ENCODE results near the gene PIP5KL1. TPM values are rescaled to one million over a fixed set of nuclear protein-coding genes. Genes with fewer than 3 reads are reported as not detected.

PIP5KL1 gene
- total RNA-seq, 2 experiments from 2014 or later: 0.94 to 2.9 TPM

DNA sequence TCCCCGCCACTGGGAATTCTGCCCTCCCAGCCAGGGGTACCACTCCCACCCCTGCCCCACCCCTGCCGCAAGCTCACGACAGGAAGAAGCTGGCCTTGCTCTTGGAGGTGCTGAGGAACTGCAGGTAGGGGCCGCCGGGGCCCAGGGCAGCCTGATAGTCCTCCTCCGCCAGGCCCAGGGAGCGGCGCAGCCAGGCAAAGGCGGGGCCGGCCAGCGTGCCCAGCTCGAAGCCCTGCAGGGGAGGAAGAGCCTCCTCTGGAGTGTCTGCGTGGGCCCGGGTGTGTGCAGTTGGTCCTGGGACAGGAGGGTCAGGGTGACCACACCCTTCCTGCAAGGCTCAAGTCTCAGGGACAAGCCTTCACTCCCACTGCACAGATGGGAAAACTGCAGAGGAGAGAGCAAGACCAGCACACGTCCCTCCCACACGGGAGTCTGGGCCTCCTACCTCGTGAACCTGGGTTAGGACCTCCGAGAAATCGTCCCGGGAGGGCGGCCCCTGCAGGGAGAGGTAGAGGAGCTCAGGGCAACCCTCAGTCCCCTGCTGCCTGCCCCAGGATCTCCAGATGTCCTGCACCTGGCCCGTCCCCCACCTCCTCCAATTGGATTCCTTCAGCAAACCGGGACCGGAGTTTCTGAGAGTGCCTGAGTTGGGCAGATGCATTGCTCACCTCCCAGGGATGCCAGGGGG, 2.4 kb downstream of the PIP5KL1 start:
- Mint-ChIP-seq H3K9me3 (no peaks in the 10 kb centered on the region), H3K36me3 (peaks cover under 1% of the 10 kb centered on the region), H3K27ac (no peak overlapping the region), H3K4me1 (ENCODE audit: low read depth) (peaks cover 20% of the 10 kb centered on the region), H3K27me3 (peaks cover 3% of the 10 kb centered on the region), H3K4me3 (peak overlapping the region; percentile 10)
- ChIA-PET CTCF (interaction anchor here (0.5 to 2.7 kb wide), 3 partner anchors 58 to 157 kb away, joined by 3 to 14 read pairs (median 4); no protein-coding TSS in a partner anchor), POLR2A (interaction anchor here (0.5 to 1.0 kb wide), 2 partner anchors 9 to 150 kb away, joined by 3 to 5 read pairs; partner anchors contain the start of gene DPM2)
- no peak for DNase-seq
- intact Hi-C loops (cut with micrococcal nuclease): loop anchor here (1.0 to 10.0 kb wide), 3 partner anchors 11 to 423 kb away; partner anchors contain the start of gene ST6GALNAC4

DNA sequence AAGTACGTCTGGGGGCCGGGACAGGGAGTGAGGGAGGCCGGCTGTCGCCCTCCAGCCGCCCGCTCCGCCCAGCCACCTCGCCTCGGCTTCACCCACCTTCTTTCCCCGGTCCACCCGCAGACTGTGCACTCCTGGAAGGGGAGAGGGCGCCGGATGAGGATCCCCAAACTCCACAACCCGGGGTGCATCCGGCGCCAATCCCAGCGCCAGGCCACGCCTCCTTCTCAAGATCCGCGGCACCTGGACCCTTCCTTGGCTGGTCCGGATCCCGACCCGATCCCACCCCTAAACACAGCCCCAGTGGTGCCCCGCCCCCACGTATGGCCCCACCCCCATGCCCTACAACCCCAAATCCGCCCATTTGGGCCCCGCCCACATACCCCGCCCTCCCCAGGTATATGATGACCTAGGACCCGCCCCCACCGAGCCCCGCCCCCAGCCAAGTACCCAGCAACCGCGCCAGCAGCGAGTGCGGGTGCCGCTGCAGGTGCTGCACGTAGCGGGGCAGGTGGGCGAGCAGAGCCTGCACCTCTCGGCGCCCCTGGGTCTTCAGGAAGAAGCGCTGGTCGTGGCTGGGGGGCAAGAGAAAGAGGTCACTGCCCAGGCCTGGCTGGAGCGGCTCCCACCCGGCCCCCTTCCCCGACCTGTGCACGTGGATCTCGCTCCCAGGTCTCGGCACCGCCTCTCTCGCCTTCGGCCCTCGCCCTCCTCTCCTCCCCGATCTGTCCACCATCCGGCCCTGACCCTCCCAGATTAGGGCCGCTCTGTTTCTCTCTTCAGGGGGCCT, 3.2 kb downstream of the PIP5KL1 start:
- Mint-ChIP-seq H3K27me3 (peaks cover 3% of the 10 kb centered on the region), H3K9me3 (no peaks in the 10 kb centered on the region), H3K27ac (no peak overlapping the region), H3K4me1 (ENCODE audit: low read depth) (peaks cover 17% of the 10 kb centered on the region), H3K4me3 (peak overlapping the region; percentile 70), H3K36me3 (no peaks in the 10 kb centered on the region)
- DNase-seq: peak; percentile 86
- intact Hi-C loops (cut with micrococcal nuclease): loop anchor here (1.0 to 10.0 kb wide), 3 partner anchors 10 to 423 kb away; partner anchors contain the start of gene ST6GALNAC4
- ChIA-PET POLR2A (interaction anchor here (0.5 kb wide), 1 partner anchor 149 kb away, joined by 5 read pairs; no protein-coding TSS in a partner anchor), CTCF (interaction anchor here (0.5 kb wide), 1 partner anchor 156 kb away, joined by 3 read pairs; no protein-coding TSS in a partner anchor)

DNA sequence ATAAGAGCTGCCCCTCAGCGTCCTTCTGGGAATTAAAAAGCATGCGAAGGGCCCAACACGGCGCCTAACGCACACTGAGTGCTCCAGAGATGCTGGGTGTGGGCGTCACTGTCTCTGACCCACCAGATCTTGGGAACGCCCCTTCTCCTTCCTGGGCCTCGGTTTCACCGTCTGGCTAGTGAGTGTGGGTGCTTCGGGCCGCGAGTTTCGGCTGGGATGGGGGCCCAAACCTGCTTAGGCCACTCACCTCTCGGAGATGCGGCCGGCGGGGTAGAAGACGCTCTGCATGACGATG, 3.7 kb downstream of the PIP5KL1 start:
- Mint-ChIP-seq H3K27ac (no peak overlapping the region), H3K36me3 (no peaks in the 10 kb centered on the region), H3K4me3 (peak overlapping the region; percentile 70), H3K9me3 (no peaks in the 10 kb centered on the region), H3K4me1 (ENCODE audit: low read depth) (peaks cover 20% of the 10 kb centered on the region), H3K27me3 (peaks cover 6% of the 10 kb centered on the region)
- DNase-seq: no peak
- CTCF ChIA-PET: no interaction called here
- intact Hi-C loops (cut with micrococcal nuclease): loop anchor here (1.0 to 10.0 kb wide), 3 partner anchors 10 to 422 kb away; partner anchors contain the start of gene ST6GALNAC4
- POLR2A ChIA-PET: no interaction called here

DNA sequence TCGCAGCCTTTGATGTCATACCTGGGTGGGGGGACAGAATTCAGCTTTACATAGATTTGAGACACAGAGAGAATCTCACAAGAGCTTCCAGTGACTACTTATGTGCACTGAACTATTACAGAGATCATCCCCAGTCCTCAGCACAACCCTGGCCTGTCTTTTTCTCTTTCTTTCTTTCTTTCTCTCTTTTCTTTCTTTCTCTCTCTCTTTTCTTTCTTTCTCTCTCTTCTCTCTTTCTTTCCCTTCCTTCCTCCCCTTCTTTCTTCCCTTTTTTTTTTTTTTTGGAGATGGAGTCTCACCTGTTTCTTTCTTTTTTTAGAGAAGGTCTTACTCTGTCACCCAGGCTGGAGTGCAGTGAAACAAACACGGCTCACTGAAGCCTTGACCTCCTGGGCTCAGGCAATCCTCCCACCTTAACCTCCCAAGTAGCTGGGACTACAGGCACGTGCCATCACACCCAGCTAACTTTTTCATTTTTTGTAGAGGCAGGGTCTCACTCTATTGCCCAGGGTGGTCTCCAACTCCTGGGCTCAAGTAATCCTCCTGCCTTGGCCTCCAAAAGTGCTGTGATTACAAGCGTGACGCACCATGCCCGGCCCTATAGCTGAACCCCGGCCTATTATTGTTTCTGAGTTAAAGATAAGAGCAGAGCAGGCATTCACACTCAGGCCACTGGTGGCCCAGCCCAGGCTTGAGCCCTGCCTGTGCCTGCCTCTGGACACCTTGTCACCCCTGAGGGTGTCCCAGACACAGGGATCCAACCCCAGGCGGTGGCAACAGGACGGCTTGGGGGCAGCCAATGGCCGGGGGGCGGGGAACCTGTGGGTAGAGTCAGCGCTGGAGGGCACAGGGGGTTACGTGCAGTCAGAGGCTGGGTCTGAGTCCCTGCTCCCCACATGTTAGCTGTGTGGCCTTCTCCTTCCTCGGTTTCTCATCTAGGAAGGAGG, 4.3 kb downstream of the PIP5KL1 start:
- no peak overlapping the region for H3K27ac Mint-ChIP-seq
- peaks cover 6% of the 10 kb centered on the region for H3K27me3 Mint-ChIP-seq
- peaks cover 18% of the 10 kb centered on the region for H3K4me1 Mint-ChIP-seq (ENCODE audit: low read depth)
- ChIA-PET CTCF (interaction anchor here (0.6 to 5.4 kb wide), 3 partner anchors 29 to 192 kb away, joined by 4 to 24 read pairs (median 11); partner anchors contain the start of gene TOR2A), POLR2A (no interaction called here)
- H3K9me3 Mint-ChIP-seq: no peaks in the 10 kb centered on the region
- no peaks in the 10 kb centered on the region for H3K36me3 Mint-ChIP-seq
- DNase-seq: no peak
- intact Hi-C loops (cut with micrococcal nuclease): loop anchor here (10.0 kb wide), 2 partner anchors 351 to 421 kb away; no protein-coding TSS in a partner anchor
- H3K4me3 Mint-ChIP-seq: no peak overlapping the region

DNA sequence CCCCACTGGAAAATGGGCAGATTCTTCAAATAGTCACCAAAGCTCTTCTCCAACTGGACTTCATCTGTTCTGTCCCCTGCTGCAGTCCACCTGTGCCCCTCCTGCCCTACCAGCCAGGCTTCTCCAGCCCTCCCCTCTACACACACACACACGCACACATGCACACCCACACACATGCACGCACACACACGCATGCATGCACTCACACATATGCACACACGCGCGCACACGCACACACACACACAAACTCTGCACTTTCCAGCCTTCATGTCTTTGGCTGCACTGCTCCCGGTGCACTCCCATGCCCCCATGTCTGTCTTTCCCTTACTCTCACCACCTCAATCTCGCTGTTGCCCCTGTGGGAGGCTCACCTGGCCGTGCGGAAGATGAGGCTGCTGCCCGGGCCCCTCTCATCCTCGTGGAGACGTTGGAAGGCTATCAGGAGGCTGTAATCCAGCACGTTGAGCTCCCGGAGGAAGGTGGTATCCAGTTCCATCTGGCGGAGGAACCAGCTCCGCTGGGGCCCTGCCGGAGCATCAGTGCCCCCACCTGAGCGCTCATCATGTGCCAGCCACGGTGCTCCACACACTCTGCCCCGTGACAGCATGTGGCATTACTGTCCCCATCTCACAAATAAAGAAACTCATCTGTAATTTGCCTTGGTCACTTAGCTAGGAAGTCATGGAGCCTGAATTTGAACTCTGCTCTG, 5.7 kb downstream of the PIP5KL1 start:
- H3K4me1 Mint-ChIP-seq (ENCODE audit: low read depth): peaks cover 10% of the 10 kb centered on the region
- H3K27ac Mint-ChIP-seq: no peak overlapping the region
- intact Hi-C loops (cut with micrococcal nuclease): loop anchor here (10.0 kb wide), 2 partner anchors 350 to 420 kb away; no protein-coding TSS in a partner anchor
- H3K36me3 Mint-ChIP-seq: no peaks in the 10 kb centered on the region
- H3K4me3 Mint-ChIP-seq: no peak overlapping the region
- ChIA-PET CTCF (interaction anchor here (1.1 to 5.4 kb wide), 2 partner anchors 110 to 161 kb away, joined by 4 to 24 read pairs; no protein-coding TSS in a partner anchor), POLR2A (interaction anchor here (0.6 kb wide), 1 partner anchor 312 kb away, joined by 3 read pairs; no protein-coding TSS in a partner anchor)
- peaks cover 6% of the 10 kb centered on the region for H3K27me3 Mint-ChIP-seq
- DNase-seq: no peak
- H3K9me3 Mint-ChIP-seq: no peaks in the 10 kb centered on the region

DNA sequence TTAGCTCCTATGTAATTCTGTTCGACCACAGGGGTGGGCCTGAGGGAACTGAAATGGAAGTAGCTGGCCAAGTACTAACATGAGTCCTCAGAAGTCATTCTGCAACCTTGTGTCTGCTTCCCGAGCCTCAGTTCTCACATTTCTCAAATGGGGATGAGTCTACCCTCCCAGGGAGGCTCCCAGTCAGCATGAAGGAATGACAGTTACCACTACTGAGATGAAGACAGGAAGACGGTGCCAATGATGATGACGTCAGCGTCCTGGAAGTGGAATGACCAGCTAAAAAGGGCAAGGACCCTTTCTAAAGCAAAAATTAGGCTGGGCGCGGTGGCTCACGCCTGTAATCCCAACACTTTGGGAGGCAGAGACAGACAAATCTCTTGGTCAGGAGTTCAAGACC, 6.8 kb downstream of the PIP5KL1 start:
- no peaks in the 10 kb centered on the region for H3K36me3 Mint-ChIP-seq
- no peaks in the 10 kb centered on the region for H3K9me3 Mint-ChIP-seq

DNA sequence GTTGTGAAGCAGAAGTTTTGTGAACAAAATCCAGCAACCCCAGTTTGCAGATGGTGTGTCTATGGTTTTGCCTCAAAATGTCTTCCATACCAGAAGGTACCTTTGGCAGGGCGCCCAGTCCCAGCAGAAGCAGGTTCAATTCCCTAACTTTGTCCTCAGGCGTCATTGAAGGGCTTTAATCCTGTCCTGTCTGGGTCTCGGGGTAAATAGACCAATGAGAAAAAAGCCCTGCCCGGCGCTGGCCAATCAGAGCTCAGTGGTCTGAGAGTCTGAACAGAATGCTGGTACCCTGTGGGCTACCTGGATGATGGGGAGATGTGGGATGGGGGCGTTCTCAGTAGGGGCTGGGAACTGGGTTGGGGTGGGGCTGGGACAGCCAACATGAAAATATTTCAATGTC, 7.5 kb downstream of the PIP5KL1 start:
- Mint-ChIP-seq H3K9me3 (no peaks in the 10 kb centered on the region), H3K27ac (no peak overlapping the region), H3K4me3 (no peak overlapping the region), H3K27me3 (peaks cover 5% of the 10 kb centered on the region), H3K4me1 (ENCODE audit: low read depth) (peaks cover 25% of the 10 kb centered on the region), H3K36me3 (no peaks in the 10 kb centered on the region)
- ChIA-PET CTCF (interaction anchor here (0.7 to 5.4 kb wide), 10 partner anchors 9 to 189 kb away, joined by 3 to 57 read pairs (median 8); partner anchors contain the start of gene TOR2A), POLR2A (interaction anchor here (0.8 kb wide), 1 partner anchor 137 kb away, joined by 3 read pairs; the partner anchor contains the start of gene CDK9)
- intact Hi-C loops (cut with micrococcal nuclease): loop anchor here (10.0 kb wide), 2 partner anchors 348 to 418 kb away; no protein-coding TSS in a partner anchor
- no peak for DNase-seq

More for the DNA sequence above, 6.8 kb downstream of the PIP5KL1 start:
- H3K4me3 Mint-ChIP-seq: no peak overlapping the region
- intact Hi-C loops (cut with micrococcal nuclease): loop anchor here (10.0 kb wide), 2 partner anchors 349 to 419 kb away; no protein-coding TSS in a partner anchor
- H3K4me1 Mint-ChIP-seq (ENCODE audit: low read depth): peaks cover 18% of the 10 kb centered on the region
- DNase-seq: no peak
- ChIA-PET CTCF (interaction anchor here (0.7 to 5.4 kb wide), 3 partner anchors 23 to 111 kb away, joined by 3 to 24 read pairs (median 4); no protein-coding TSS in a partner anchor), POLR2A (interaction anchor here (0.8 kb wide), 1 partner anchor 138 kb away, joined by 3 read pairs; the partner anchor contains the start of gene CDK9)
- peaks cover 6% of the 10 kb centered on the region for H3K27me3 Mint-ChIP-seq
- no peak overlapping the region for H3K27ac Mint-ChIP-seq

DNA sequence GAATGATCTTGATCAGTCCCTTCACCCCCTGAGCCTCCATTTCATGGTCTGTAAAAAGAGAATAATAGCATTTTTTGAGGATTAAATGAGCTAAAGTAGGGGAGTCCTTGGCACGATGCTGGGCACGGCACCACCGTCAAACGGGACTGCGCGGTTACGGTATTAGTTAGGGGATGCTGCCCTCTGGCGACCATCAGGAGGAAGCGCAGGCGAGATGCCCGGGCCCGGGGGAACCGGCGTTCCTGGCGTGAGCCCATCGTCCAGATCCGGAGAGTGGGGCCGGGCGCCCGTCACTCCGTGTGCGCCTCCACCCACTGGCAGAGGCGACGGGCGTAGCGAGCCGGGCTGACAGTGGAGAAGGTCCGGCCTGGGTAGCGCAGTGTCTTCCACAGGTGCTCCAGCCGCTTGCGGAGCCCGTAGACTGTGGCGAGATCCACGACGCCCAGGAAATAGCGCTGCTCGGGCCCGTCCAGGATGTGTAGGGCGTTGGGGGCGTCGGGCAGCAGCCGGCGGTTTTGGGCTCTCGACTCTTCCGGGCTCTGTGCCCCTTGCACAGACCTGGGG, 8.9 kb downstream of the PIP5KL1 start:
- Mint-ChIP-seq H3K4me1 (ENCODE audit: low read depth) (peaks cover 35% of the 10 kb centered on the region), H3K27ac (no peak overlapping the region), H3K9me3 (no peaks in the 10 kb centered on the region), H3K36me3 (no peaks in the 10 kb centered on the region), H3K27me3 (peaks cover 5% of the 10 kb centered on the region), H3K4me3 (peak overlapping the region; percentile 49)
- CTCF ChIA-PET: interaction anchor here (0.6 to 5.4 kb wide), 45 partner anchors 8 to 676 kb away, joined by 3 to 57 read pairs (median 5); partner anchors contain the start of genes CDK9, DPM2, ENG and PIP5KL1
- DNase-seq: peak; percentile 86
- intact Hi-C loops (cut with micrococcal nuclease): loop anchor here (1.0 to 10.0 kb wide), 3 partner anchors 186 to 417 kb away; partner anchors contain the start of gene TOR2A
- POLR2A ChIA-PET: interaction anchor here (0.7 to 1.1 kb wide), 3 partner anchors 8 to 206 kb away, joined by 3 to 5 read pairs (median 3); partner anchors contain the start of genes CDK9, PIP5KL1, PTRH1 and TTC16

DNA sequence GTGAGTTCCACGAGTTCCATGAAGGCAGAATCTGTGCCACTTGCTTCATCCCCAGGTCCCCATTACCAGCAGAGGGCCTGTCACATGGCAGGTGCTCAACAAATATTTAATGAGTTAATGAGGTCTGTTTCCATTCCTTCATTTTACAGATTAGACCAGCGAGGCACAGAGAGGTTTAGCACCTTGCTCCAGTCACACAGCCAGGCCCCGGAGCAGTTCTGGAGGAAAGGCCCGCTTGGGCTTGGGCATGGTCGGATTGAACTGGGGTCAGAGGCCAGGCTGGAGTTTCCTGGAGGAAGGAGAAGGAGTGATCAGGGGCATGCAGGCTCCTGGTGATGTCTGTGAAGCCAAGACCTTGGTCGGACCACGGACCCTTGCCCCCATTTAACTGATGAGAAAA, 9.8 kb downstream of the PIP5KL1 start:
- no peak overlapping the region for H3K27ac Mint-ChIP-seq
- peaks cover 34% of the 10 kb centered on the region for H3K4me1 Mint-ChIP-seq (ENCODE audit: low read depth)
- H3K36me3 Mint-ChIP-seq: no peaks in the 10 kb centered on the region
- H3K4me3 Mint-ChIP-seq: no peak overlapping the region
- ChIA-PET CTCF (interaction anchor here (0.6 to 5.4 kb wide), 42 partner anchors 8 to 676 kb away, joined by 3 to 57 read pairs (median 5); partner anchors contain the start of genes CDK9, DPM2, ENG and PIP5KL1), POLR2A (interaction anchor here (0.9 kb wide), 1 partner anchor 205 kb away, joined by 3 read pairs; the partner anchor contains the start of genes PTRH1 and TTC16)
- H3K27me3 Mint-ChIP-seq: peaks cover 5% of the 10 kb centered on the region
- no peak for DNase-seq
- intact Hi-C loops (cut with micrococcal nuclease): loop anchor here (1.0 to 10.0 kb wide), 3 partner anchors 185 to 416 kb away; partner anchors contain the start of gene TOR2A
- no peaks in the 10 kb centered on the region for H3K9me3 Mint-ChIP-seq

Data from activated CD4-positive, alpha-beta memory T cell treated with anti-CD3 and anti-CD28 coated beads for 36 hours (primary cell).